Measurements from ENCODE around the gene XXYLT1. TPM values are rescaled to one million over a fixed set of nuclear protein-coding genes. Genes with fewer than 3 reads are reported as not detected.

Gene XXYLT1
- total and polyA plus RNA-seq, 8 donors, result 1.8 to 5.0 (median 2.6) TPM

- Histone ChIP-seq H3K27ac (no peak overlapping the region), H3K36me3 (no peaks in the 10 kb centered on the region), H3K27me3 (no peaks in the 10 kb centered on the region), H3K4me1 (peaks cover 0 to 3% (median 0%) of the 10 kb centered on the region in 3 donors), H3K4me3 (no peak overlapping the region), H3K9me3 (no peaks in the 10 kb centered on the region)
- no peak for FAIRE-seq
- no peak for TF ChIP-seq CTCF (IDR thresholded peaks at IDR 0.05)
- intact Hi-C loops (cut with DNase I), result loop anchor here in 2 of 3 donors (5.0 kb wide), 1 partner anchor 575 kb away; no protein-coding TSS in a partner anchor
- ATAC-seq, result no peak
- no peak for DNase-seq
- 86 to 90% methylated on average over 19 of the region's 19 CpGs for WGBS, 2 donors
Measured at GRCh38 chr3:195256639-195257453, 14.1 kb downstream of the XXYLT1 start.

- WGBS, 2 donors, result 84 to 86% methylated on average over 22 of the region's 22 CpGs
- DNase-seq, result no peak
Measured at GRCh38 chr3:195255571-195256501, 15.1 kb downstream of the XXYLT1 start.

GRCh38 chr3:195255176-195255500 lies 15.8 kb downstream of the XXYLT1 start:
- no peak for FAIRE-seq
- no peaks in the 10 kb centered on the region for H3K4me1 ChIP-seq
- no peaks in the 10 kb centered on the region for H3K9me3 ChIP-seq

More at GRCh38 chr3:195255571-195256501, 15.1 kb downstream of the XXYLT1 start:
- no peak for TF ChIP-seq CTCF (IDR thresholded peaks at IDR 0.05)
- Histone ChIP-seq H3K27ac (no peak overlapping the region), H3K27me3 (no peaks in the 10 kb centered on the region), H3K36me3 (no peaks in the 10 kb centered on the region), H3K4me3 (no peak overlapping the region), H3K9me3 (no peaks in the 10 kb centered on the region), H3K4me1 (peaks cover 0 to 3% (median 0%) of the 10 kb centered on the region in 3 donors)
- no peak for ATAC-seq
- FAIRE-seq, result no peak
- intact Hi-C loops (cut with DNase I), result loop anchor here in 2 of 3 donors (5.0 kb wide), 1 partner anchor 574 kb away; no protein-coding TSS in a partner anchor

GRCh38 chr3:195254454-195255175 lies 16.3 kb downstream of the XXYLT1 start:
- Histone ChIP-seq H3K27me3 (no peaks in the 10 kb centered on the region), H3K27ac (no peak overlapping the region), H3K9me3 (no peaks in the 10 kb centered on the region), H3K4me1 (no peaks in the 10 kb centered on the region), H3K4me3 (no peak overlapping the region), H3K36me3 (no peaks in the 10 kb centered on the region)
- no peak for TF ChIP-seq CTCF (IDR thresholded peaks at IDR 0.05)
- DNase-seq (no peak), FAIRE-seq (no peak), ATAC-seq (no peak)
- intact Hi-C loops (cut with DNase I), result loop anchor here in 2 of 3 donors (5.0 kb wide), 1 partner anchor 572 kb away; no protein-coding TSS in a partner anchor
- WGBS, 2 donors, result 89 to 96% methylated on average over 16 of the region's 16 CpGs

More at GRCh38 chr3:195255176-195255500, 15.8 kb downstream of the XXYLT1 start:
- DNase-seq, result no peak
- no peak for ATAC-seq
- intact Hi-C loops (cut with DNase I), result loop anchor here in 2 of 3 donors (5.0 kb wide), 1 partner anchor 573 kb away; no protein-coding TSS in a partner anchor
- H3K27me3 ChIP-seq, result no peaks in the 10 kb centered on the region
- no peak overlapping the region for H3K4me3 ChIP-seq
- no peaks in the 10 kb centered on the region for H3K36me3 ChIP-seq
- WGBS, 2 donors, result 88 to 90% methylated on average over 13 of the region's 13 CpGs
- H3K27ac ChIP-seq, result no peak overlapping the region
- TF ChIP-seq CTCF (IDR thresholded peaks at IDR 0.05), result no peak

Data from pancreas (tissue), 10 donors.